Gastroesophageal sphincter (tissue), 4 donors: ENCODE results near the gene SGCD. TPM values are rescaled to one million over a fixed set of nuclear protein-coding genes. Genes with fewer than 3 reads are reported as not detected.

Experiments used
- ATAC-seq: fragments of 150-250 bp; one replicate; pipeline ENCODE4 v1.9.1; 2016; ENCODE audit warnings: mild to moderate bottlenecking, moderate library complexity
- H3K27ac ChIP-seq, 4 donors: fragments of 200-600 bp; sonication (generic) in 3 of 4; 1 replicate in 3 of 4; 2 replicates in 1 of 4; pipeline ENCODE4 v1.5.1; 2016 to 2019
- H3K27me3 ChIP-seq: fragments of 200-600 bp; sonication (generic); one replicate; pipeline ENCODE4 v1.5.1; 2019
- H3K36me3 ChIP-seq, 2 donors: fragments of 200-600 bp; sonication (generic); one replicate each; pipeline ENCODE4 v1.5.1; 2019; ENCODE audit warnings: control low read depth in 1 of 2
- H3K4me1 ChIP-seq, 3 donors: fragments of 200-600 bp; sonication (generic); 1 replicate in 2 of 3; 2 replicates in 1 of 3; pipeline ENCODE4 v1.5.1; 2016 to 2019; ENCODE audit warnings: control low read depth in 2 of 3
- H3K4me3 ChIP-seq, 2 donors: fragments of 200-600 bp; sonication (generic); one replicate each; pipeline ENCODE4 v1.5.1; 2019; ENCODE audit warnings: mild to moderate bottlenecking in 1 of 2, moderate library complexity in 1 of 2
- H3K9me3 ChIP-seq, 3 donors: fragments of 200-600 bp; sonication (generic); one replicate each; pipeline ENCODE4 v1.5.1; 2017 to 2019; ENCODE audit warnings: control low read depth in 2 of 3
- CTCF ChIP-seq, 4 experiments: fragments of 200-600 bp in 2 of 4; fragments of 450-650 bp in 2 of 4; sonication (generic) in 1 of 4; IDR thresholded peaks; one replicate each; pipeline ENCODE4 v1.5.1; 2017 to 2019; ENCODE audit warnings: antibody characterized with exemption in 4 of 4, mild to moderate bottlenecking in 2 of 4, moderate library complexity in 2 of 4
- EP300 ChIP-seq: sonication (generic); formaldehyde crosslinking; IDR thresholded peaks from one replicate; pipeline ENCODE4 v1.6.1; 2017; ENCODE audit warnings: antibody characterized with exemption, mild to moderate bottlenecking
- POLR2A ChIP-seq, 2 donors: fragments of 450-650 bp; IDR thresholded peaks; one replicate each; pipeline ENCODE4 v1.6.1; 2017; ENCODE audit warnings: antibody characterized with exemption in 2 of 2, mild to moderate bottlenecking in 2 of 2, moderate library complexity in 1 of 2
- POLR2AphosphoS5 ChIP-seq: sonication (generic); formaldehyde crosslinking; IDR thresholded peaks from one replicate; pipeline ENCODE4 v1.6.1; 2017; ENCODE audit warnings: antibody characterized with exemption
- WGBS, 2 donors: methylation state at CpG; one replicate each; pipeline ENCODE4 v1.1.5; 2018; ENCODE audit warnings: low coverage in 1 of 2; 5-methylcytosine and 5-hydroxymethylcytosine counted together
- total RNA-seq, 4 donors: library from RNA; depleted of rRNA; stranded (reverse); fragments of >200 nt; gene quantifications; one replicate each; pipeline ENCODE4 v1.1.0, GENCODE V29; 2016

Gene SGCD
- total RNA-seq, 4 donors from 2014 or later, result 8.8 to 61.3 (median 33.7) TPM

DNA sequence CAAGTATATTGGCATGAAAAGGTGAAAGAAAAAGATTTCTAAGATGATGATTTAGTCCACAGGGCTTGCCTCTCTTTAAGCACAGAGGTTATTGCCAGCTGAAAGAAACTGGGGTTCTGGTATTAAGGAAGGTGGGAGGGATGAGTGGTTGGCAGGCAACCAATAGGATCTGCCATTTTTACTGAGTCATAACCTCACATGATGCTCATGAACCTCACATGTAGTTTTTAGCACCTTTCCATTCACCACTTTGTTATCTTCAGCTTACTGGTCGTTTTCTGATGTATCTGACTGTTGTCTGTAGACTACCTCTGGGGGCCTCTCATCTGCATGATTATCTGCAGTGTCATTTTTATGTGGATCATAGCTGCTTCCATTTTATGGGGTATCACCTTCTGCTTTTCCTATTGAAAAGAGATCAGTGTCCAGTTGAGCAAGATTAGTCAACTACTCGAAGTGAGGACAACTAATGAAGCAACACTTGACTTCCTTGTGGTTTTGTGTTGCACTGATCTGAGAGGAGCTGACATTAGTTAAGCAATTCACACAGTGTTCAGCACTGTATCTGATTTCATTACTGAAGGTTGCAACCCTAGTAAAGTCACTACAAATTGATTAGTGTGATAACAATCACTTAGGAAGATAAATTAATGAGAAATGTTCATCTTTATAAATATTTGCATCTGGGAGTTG is 186.3 kb downstream of the SGCD start:
- no peak overlapping the region for H3K27ac ChIP-seq
- H3K9me3 ChIP-seq, result no peaks in the 10 kb centered on the region
- TF ChIP-seq EP300, result no peak
- TF ChIP-seq POLR2AphosphoS5, result no peak
- TF ChIP-seq POLR2A (IDR thresholded peaks at IDR 0.05), result no peak
- TF ChIP-seq CTCF (IDR thresholded peaks at IDR 0.05), result no peak
- WGBS, 2 donors, result 80 to 96% methylated on average over 2 of the region's 2 CpGs
- no peaks in the 10 kb centered on the region for H3K36me3 ChIP-seq
- H3K4me1 ChIP-seq, result no peaks in the 10 kb centered on the region
- H3K27me3 ChIP-seq, result no peaks in the 10 kb centered on the region
- ATAC-seq, result no peak
- no peak overlapping the region for H3K4me3 ChIP-seq

GRCh38 chr5:156515121-156515520 is 188.2 kb downstream of the SGCD start:
- Histone ChIP-seq H3K27ac (no peak overlapping the region), H3K4me1 (no peaks in the 10 kb centered on the region), H3K9me3 (no peaks in the 10 kb centered on the region), H3K4me3 (no peak overlapping the region), H3K36me3 (no peaks in the 10 kb centered on the region), H3K27me3 (no peaks in the 10 kb centered on the region)
- no peak for TF ChIP-seq POLR2AphosphoS5
- TF ChIP-seq POLR2A (IDR thresholded peaks at IDR 0.05), result no peak
- no peak for TF ChIP-seq EP300
- 27 to 35% methylated on average over 2 of the region's 2 CpGs for WGBS, 2 donors
- no peak for ATAC-seq

GRCh38 chr5:156515803-156516360 is 188.9 kb downstream of the SGCD start:
- Histone ChIP-seq H3K9me3 (no peaks in the 10 kb centered on the region), H3K4me1 (no peaks in the 10 kb centered on the region), H3K27me3 (no peaks in the 10 kb centered on the region), H3K4me3 (no peak overlapping the region), H3K36me3 (no peaks in the 10 kb centered on the region), H3K27ac (no peak overlapping the region)
- ATAC-seq, result no peak
- WGBS, 2 donors, result no CpG with 5 or more reads among the region's 4 CpGs
- TF ChIP-seq CTCF (IDR thresholded peaks at IDR 0.05) (no peak), POLR2AphosphoS5 (no peak), POLR2A (IDR thresholded peaks at IDR 0.05) (no peak), EP300 (no peak)

- H3K27ac ChIP-seq, result peak overlapping the region in 1 of 4 donors; percentile 28
- TF ChIP-seq POLR2A (IDR thresholded peaks at IDR 0.05) (no peak), EP300 (no peak), CTCF (IDR thresholded peaks at IDR 0.05) (no peak), POLR2AphosphoS5 (no peak)
Measured at GRCh38 chr5:156522651-156523529, 195.9 kb downstream of the SGCD start.

GRCh38 chr5:156523607-156524006 is 196.6 kb downstream of the SGCD start:
- H3K9me3 ChIP-seq, result no peaks in the 10 kb centered on the region
- WGBS, 2 donors, result 69 to 74% methylated on average over 3 of the region's 3 CpGs
- no peak for ATAC-seq
- peaks cover 0 to 10% (median 0%) of the 10 kb centered on the region in 3 donors for H3K4me1 ChIP-seq
- TF ChIP-seq POLR2AphosphoS5 (no peak), EP300 (no peak), CTCF (IDR thresholded peaks at IDR 0.05) (no peak), POLR2A (IDR thresholded peaks at IDR 0.05) (no peak)
- no peaks in the 10 kb centered on the region for H3K36me3 ChIP-seq
- no peak overlapping the region for H3K4me3 ChIP-seq
- no peak overlapping the region for H3K27ac ChIP-seq
- no peaks in the 10 kb centered on the region for H3K27me3 ChIP-seq

More at GRCh38 chr5:156522651-156523529, 195.9 kb downstream of the SGCD start:
- WGBS, 2 donors, result 55 to 57% methylated on average over 5 of the region's 5 CpGs
- Histone ChIP-seq H3K36me3 (no peaks in the 10 kb centered on the region), H3K4me3 (no peak overlapping the region), H3K9me3 (no peaks in the 10 kb centered on the region), H3K27me3 (no peaks in the 10 kb centered on the region), H3K4me1 (peaks cover 0 to 10% (median 0%) of the 10 kb centered on the region in 3 donors)
- no peak for ATAC-seq
